ENCODE data around the gene IQCH. TPM values are rescaled to one million over a fixed set of nuclear protein-coding genes. Genes with fewer than 3 reads are reported as not detected.
A peak's percentile ranks its signal among the peaks of the same experiment; 100 is the strongest.

The IQCH gene
- total RNA-seq, 1 donor from 2014 or later = 2.8 TPM

DNA sequence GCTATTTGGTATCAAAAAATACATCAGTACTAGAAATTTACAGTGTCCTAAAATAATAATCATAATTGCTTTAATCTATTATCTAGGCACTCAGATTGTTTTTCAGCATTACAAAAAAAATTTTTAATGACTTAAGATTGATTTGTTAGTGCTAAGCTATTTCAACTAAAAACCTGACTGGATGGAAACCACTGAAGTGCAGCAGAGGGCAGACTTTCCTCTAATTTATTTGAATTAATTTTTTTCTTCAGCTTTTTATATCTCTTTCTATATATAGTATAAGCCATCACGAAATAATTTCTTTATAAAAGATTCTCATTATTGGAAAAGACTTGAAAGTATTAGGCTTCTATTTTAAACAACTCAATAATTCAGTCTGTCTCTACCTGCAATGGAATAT lies 131.4 kb downstream of the IQCH start:
- TF ChIP-seq CTCF (conservative IDR thresholded peaks at IDR 0.05) = peak; percentile 18
- no peaks in the 10 kb centered on the region for H3K4me1 Mint-ChIP-seq

DNA sequence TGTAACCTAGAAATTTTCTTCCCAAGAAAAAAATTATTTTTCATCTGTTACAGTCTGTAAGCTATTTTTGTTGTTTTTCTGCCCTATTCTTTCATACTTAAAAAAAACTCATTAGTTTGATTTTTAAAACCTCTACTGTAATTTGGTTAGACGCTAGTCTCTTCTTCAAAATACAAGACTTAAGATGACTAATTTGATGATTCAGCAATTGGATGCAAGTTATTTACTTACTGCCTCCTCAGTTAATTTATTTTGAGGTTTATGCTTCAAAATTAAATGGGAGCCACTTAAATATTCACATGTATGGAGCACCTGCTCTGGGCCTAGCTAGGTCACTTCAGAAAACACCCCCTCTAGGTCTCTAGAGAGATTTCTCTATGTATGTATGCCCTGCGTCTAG lies 132.4 kb downstream of the IQCH start:
- H3K27me3 Mint-ChIP-seq (ENCODE audit: low read depth) = no peaks in the 10 kb centered on the region
- TF ChIP-seq CTCF (conservative IDR thresholded peaks at IDR 0.05) = no peak
- no peaks in the 10 kb centered on the region for H3K4me1 Mint-ChIP-seq
- no peak overlapping the region for H3K27ac Mint-ChIP-seq (ENCODE audit: unreplicated experiment)
- no peaks in the 10 kb centered on the region for H3K36me3 Mint-ChIP-seq (ENCODE audit: low read depth)
- H3K4me3 Mint-ChIP-seq = no peak overlapping the region
- no peaks in the 10 kb centered on the region for H3K9me3 Mint-ChIP-seq
- no peak for DNase-seq (ENCODE audit: low read depth, low spot score)

More for the DNA sequence above, 131.4 kb downstream of the IQCH start:
- H3K4me3 Mint-ChIP-seq = no peak overlapping the region
- H3K36me3 Mint-ChIP-seq (ENCODE audit: low read depth) = no peaks in the 10 kb centered on the region
- H3K9me3 Mint-ChIP-seq = no peaks in the 10 kb centered on the region
- no peak for DNase-seq (ENCODE audit: low read depth, low spot score)
- H3K27ac Mint-ChIP-seq (ENCODE audit: unreplicated experiment) = no peak overlapping the region
- H3K27me3 Mint-ChIP-seq (ENCODE audit: low read depth) = no peaks in the 10 kb centered on the region

DNA sequence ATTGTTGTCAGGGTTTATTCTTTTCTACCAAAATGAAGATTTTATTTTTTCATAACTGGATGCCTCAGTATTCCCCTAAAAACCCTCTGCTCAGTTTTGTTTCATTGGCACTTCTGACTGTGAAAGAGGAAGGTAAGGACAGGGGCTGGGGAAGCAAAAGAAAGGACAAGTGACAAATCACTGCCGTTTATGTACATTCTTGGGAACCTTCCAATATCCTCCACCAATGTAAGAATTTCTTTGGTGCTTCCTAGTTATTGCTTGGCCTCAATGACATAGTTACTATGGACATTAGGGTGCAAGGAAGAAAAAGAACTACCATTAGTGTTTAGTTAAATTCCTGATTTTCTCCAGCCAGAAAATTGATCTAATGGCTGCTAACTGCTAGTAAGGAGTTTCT lies 135.4 kb downstream of the IQCH start:
- H3K36me3 Mint-ChIP-seq (ENCODE audit: low read depth) = no peaks in the 10 kb centered on the region
- H3K27ac Mint-ChIP-seq (ENCODE audit: unreplicated experiment) = no peak overlapping the region
- no peak overlapping the region for H3K4me3 Mint-ChIP-seq
- no peak for TF ChIP-seq CTCF (conservative IDR thresholded peaks at IDR 0.05)
- DNase-seq (ENCODE audit: low read depth, low spot score) = no peak
- no peaks in the 10 kb centered on the region for H3K4me1 Mint-ChIP-seq
- H3K9me3 Mint-ChIP-seq = no peaks in the 10 kb centered on the region
- H3K27me3 Mint-ChIP-seq (ENCODE audit: low read depth) = no peaks in the 10 kb centered on the region

- Mint-ChIP-seq H3K4me1 (peaks cover 4% of the 10 kb centered on the region), H3K4me3 (no peak overlapping the region), H3K27me3 (ENCODE audit: low read depth) (no peaks in the 10 kb centered on the region), H3K36me3 (ENCODE audit: low read depth) (no peaks in the 10 kb centered on the region), H3K9me3 (no peaks in the 10 kb centered on the region), H3K27ac (ENCODE audit: unreplicated experiment) (no peak overlapping the region)
- no peak for DNase-seq (ENCODE audit: low read depth, low spot score)
- no peak for TF ChIP-seq CTCF (conservative IDR thresholded peaks at IDR 0.05)
Observed at GRCh38 chr15:67394873-67395639, 140.5 kb downstream of the IQCH start.

GRCh38 chr15:67396114-67396513 lies 141.5 kb downstream of the IQCH start:
- no peak for TF ChIP-seq CTCF (conservative IDR thresholded peaks at IDR 0.05)
- Mint-ChIP-seq H3K27ac (ENCODE audit: unreplicated experiment) (no peak overlapping the region), H3K36me3 (ENCODE audit: low read depth) (no peaks in the 10 kb centered on the region), H3K4me3 (no peak overlapping the region), H3K4me1 (peaks cover 7% of the 10 kb centered on the region), H3K27me3 (ENCODE audit: low read depth) (no peaks in the 10 kb centered on the region), H3K9me3 (no peaks in the 10 kb centered on the region)
- no peak for DNase-seq (ENCODE audit: low read depth, low spot score)

Data from neural crest cell (in vitro differentiated cells).